Measurements from ENCODE around the gene OSBPL2. TPM values are rescaled to one million over a fixed set of nuclear protein-coding genes. Genes with fewer than 3 reads are reported as not detected.

The OSBPL2 gene
- total RNA-seq, 1 donor from 2014 or later, result 55.3 TPM

- peaks cover 13% of the 10 kb centered on the region for H3K4me1 ChIP-seq
- no peak overlapping the region for H3K4me3 ChIP-seq
- no peak overlapping the region for H3K27ac ChIP-seq (replicated peaks)
- peaks cover 87% of the 10 kb centered on the region for H3K36me3 ChIP-seq
- intact Hi-C loops (cut with micrococcal nuclease), result no loop called here
- no peaks in the 10 kb centered on the region for H3K27me3 ChIP-seq (ENCODE audit: low read depth)
- DNase-seq, result no peak
- TF ChIP-seq CTCF (IDR thresholded peaks at IDR 0.05; ENCODE audit: borderline replicate concordance), result no peak
- H3K9me3 ChIP-seq (replicated peaks), result no peaks in the 10 kb centered on the region
Observed at GRCh38 chr20:62291251-62292066, 53.1 kb downstream of the OSBPL2 start.

- H3K36me3 ChIP-seq, result peaks cover 87% of the 10 kb centered on the region
- no peak for DNase-seq
- H3K27me3 ChIP-seq (ENCODE audit: low read depth), result no peaks in the 10 kb centered on the region
- peaks cover 13% of the 10 kb centered on the region for H3K4me1 ChIP-seq
- H3K9me3 ChIP-seq (replicated peaks), result no peaks in the 10 kb centered on the region
- intact Hi-C loops (cut with micrococcal nuclease), result no loop called here
- TF ChIP-seq CTCF (IDR thresholded peaks at IDR 0.05; ENCODE audit: borderline replicate concordance), result no peak
- no peak overlapping the region for H3K27ac ChIP-seq (replicated peaks)
- H3K4me3 ChIP-seq, result no peak overlapping the region
Observed at GRCh38 chr20:62292108-62292507, 53.8 kb downstream of the OSBPL2 start.

- no peaks in the 10 kb centered on the region for H3K9me3 ChIP-seq (replicated peaks)
- H3K27ac ChIP-seq (replicated peaks), result no peak overlapping the region
- H3K4me3 ChIP-seq, result no peak overlapping the region
- peaks cover 87% of the 10 kb centered on the region for H3K36me3 ChIP-seq
- peaks cover 9% of the 10 kb centered on the region for H3K4me1 ChIP-seq
- no peak for TF ChIP-seq CTCF (IDR thresholded peaks at IDR 0.05; ENCODE audit: borderline replicate concordance)
- intact Hi-C loops (cut with micrococcal nuclease), result no loop called here
- H3K27me3 ChIP-seq (ENCODE audit: low read depth), result no peaks in the 10 kb centered on the region
- no peak for DNase-seq
Observed at GRCh38 chr20:62293111-62293784, 54.9 kb downstream of the OSBPL2 start.

- Histone ChIP-seq H3K4me1 (peaks cover 9% of the 10 kb centered on the region), H3K27me3 (ENCODE audit: low read depth) (no peaks in the 10 kb centered on the region), H3K27ac (replicated peaks) (no peak overlapping the region), H3K36me3 (peaks cover 90% of the 10 kb centered on the region), H3K4me3 (no peak overlapping the region), H3K9me3 (replicated peaks) (no peaks in the 10 kb centered on the region)
- no peak for DNase-seq
- no peak for TF ChIP-seq CTCF (IDR thresholded peaks at IDR 0.05; ENCODE audit: borderline replicate concordance)
- intact Hi-C loops (cut with micrococcal nuclease), result no loop called here
Observed at GRCh38 chr20:62293946-62294345, 55.6 kb downstream of the OSBPL2 start.

- Histone ChIP-seq H3K27me3 (ENCODE audit: low read depth) (no peaks in the 10 kb centered on the region), H3K27ac (replicated peaks) (no peak overlapping the region), H3K4me3 (no peak overlapping the region), H3K4me1 (peaks cover 9% of the 10 kb centered on the region), H3K9me3 (replicated peaks) (no peaks in the 10 kb centered on the region), H3K36me3 (peaks cover 85% of the 10 kb centered on the region)
- no peak for DNase-seq
- intact Hi-C loops (cut with micrococcal nuclease), result no loop called here
- no peak for TF ChIP-seq CTCF (IDR thresholded peaks at IDR 0.05; ENCODE audit: borderline replicate concordance)
Observed at GRCh38 chr20:62294516-62294915, 56.2 kb downstream of the OSBPL2 start.

Measured in left ventricle myocardium inferior (tissue), 1 donor.